Stimulated activated CD4-positive, alpha-beta T cell treated with anti-CD3 and anti-CD28 coated beads, Interleukin-1b, Interleukin-23, amount 100 ng/mL, for 24 hours (primary cell): ENCODE measurements around the gene HS3ST5.
"Not testable (repeated sequence)": the region's sequence is repeated elsewhere in the genome, so short reads cannot be mapped to it uniquely, and the experiment has no call there.

Source experiments
- DNase-seq, 4 experiments: peaks; one replicate each; pipeline ENCODE4 v3.0.0-alpha.2; 2020; ENCODE audit warnings: low read depth in 4 of 4, low spot score in 1 of 4

Gene HS3ST5

DNA sequence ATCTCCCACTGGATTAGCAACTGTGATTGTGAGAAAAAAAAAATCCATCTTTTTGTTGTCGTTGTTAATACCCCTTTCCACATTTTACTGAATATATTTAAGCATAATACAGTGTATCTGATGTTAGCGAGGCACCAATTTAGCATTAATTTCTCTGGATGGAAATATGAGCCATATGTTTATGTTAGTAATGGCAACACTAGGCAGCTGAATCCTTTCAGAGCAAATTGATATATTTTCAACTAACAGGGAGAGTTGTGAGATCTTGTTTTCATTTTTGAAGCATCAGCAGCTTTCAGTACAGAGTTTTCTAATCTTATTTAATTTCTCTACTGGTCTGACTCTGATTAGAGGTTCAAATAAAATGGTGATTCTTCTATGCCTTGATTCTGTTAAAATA, 287.1 kb downstream of the HS3ST5 start:
- DNase-seq: no peak

DNA sequence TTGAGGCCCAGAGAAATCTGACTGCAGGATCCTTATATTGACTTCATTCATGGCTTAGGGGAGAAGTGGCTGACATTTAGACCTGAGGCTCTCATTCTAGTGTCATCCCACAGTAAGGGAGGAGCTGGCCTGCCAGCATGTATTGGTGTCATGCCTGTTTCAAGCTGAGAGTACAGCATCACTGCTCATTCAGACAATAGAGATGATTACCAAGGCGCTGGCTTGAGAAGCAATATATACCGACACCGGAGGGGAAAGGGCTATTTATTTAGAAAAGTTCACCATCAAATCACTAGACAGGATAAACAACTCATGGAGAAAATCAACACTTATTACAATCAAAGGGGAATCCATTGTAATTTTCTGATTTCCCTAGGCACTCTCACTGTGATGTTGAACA, 287.5 kb downstream of the HS3ST5 start:
- no peak for DNase-seq

DNA sequence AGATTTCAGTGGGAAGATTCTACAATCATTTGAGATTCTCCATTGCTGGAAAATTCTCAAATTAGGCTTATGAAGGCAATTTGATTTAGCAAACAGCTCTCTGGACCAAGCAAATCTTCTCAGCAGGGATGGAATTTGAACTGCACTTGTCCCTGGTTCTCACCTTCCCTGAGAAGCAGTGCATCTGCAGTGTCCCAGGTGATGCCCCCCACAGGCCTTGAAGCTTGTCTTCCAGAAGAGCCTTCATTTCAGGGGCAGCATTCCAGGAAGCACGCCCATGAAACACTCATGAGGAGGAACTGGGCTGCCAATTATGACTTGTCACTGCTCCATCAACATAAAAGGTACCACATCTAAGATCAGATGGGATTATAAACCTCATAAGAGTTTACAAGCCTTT, 289.0 kb downstream of the HS3ST5 start:
- DNase-seq: no peak

DNA sequence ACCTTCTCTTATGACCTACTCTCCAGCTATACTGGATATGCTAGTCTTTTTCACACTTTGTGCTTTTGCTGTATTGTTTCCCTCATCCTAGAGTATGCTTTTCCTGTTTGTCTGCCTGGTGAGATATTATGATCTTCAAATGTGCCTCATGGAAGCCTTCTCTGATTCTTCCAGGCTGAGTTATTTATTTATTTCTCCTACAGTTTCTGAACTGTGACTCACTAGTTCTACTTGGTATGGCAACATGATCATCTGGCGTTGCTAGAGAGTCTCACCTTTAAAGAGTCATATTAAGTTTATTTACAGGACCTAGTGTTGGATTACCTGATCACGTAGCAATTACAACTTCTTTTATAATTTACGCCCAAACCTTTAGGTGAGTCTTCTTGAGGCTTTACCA, 290.7 kb downstream of the HS3ST5 start:
- no peak for DNase-seq

DNA sequence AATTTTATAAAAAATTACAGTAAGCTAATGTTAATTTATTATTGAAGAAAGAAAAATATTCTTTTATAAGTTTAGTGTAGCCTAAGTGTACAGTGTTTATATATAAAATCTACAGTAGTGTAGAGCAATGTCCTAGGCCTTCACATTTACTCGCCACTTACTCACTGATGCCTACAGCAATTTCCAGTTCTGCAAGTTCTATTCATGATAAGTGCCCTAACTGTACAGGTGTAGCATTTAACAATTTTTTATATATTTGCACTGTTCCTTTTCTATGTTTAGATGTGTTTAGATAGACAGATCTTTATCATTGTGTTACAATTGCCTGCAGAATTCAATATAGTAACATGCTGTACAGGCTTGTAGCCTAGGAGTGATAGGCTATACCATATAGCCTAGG, 291.8 kb downstream of the HS3ST5 start:
- no peak for DNase-seq

DNA sequence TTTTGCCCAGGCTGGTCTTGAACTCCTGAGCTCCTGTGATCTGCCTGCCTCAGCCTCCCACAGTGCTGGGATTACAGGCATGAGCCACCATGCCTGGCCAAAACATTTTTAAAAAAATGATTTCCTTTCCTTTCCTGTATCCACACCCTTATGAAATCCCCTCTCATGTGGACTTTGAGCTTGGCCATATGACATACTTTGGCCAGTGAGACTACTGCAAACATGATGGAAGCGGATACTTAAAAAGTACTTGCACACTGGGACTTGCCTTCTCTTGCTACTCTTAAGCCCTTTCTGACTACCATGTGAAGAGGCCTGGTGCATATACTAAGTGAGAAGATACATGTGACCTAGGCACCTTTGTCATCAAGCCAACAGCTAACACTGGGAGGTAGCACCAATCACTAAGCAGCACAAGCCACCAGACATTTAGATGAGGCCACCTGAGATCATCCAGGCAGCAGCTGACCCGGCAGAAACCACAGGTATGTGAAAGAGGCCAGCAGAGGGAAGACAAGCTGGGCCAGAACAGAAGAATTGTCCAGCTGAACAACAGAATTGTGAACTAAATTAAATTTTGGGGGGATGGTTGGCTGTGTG, 293.4 kb downstream of the HS3ST5 start:
- no peak for DNase-seq

DNA sequence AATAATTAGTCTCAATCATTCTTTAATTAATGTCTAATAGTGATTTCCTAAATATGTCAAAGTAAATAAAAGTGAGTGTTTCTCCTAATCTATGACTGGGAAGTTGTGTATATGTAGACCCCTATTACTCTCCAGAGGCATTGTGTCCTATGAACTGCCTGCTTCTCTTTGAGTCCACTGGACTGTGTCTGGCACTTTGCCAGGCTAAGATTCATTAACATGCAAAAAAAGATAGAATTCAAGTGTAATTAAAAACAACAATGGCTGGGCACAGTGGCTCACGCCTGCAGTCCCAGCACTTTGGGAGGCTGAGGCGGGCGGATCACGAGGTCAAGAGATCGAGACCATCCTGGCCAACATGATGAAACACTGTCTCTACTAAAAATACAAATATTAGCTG, 298.3 kb downstream of the HS3ST5 start:
- DNase-seq: not testable (repeated sequence)

DNA sequence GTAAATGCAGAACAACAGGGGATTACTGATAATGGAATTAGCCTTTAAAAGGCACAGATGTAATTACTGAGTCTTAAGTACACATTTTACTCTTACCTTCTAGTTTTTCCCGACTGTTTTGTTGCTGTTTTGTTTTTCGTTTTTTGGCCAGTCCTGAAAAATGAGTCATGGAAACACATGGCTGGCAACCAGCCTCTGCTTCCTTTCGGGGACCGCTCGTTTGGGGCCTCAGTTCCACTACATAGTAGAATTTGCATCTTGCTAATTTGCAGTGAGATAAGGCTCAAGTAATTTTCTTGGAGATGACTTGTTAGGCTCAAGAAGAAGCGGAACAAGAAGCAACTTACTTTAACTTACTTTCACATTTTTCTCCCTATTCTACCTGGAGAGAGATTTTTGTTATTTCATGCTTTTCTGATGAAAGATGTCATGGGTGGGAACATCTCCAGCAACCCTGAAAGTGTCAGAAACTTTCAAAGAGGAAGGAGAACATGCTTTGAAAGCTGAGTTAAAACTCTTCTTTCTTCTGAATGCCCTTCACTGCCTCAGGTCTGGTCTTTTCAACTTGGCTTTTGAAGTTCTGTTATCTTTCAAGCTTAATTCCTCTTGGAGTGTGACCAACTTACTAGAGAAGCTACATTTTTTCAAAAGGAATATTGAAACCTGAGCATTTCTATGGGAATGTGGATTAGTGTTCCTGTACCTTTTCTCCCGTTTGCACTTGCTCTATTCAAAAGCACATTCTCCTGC, 300.4 kb downstream of the HS3ST5 start:
- no peak for DNase-seq

DNA sequence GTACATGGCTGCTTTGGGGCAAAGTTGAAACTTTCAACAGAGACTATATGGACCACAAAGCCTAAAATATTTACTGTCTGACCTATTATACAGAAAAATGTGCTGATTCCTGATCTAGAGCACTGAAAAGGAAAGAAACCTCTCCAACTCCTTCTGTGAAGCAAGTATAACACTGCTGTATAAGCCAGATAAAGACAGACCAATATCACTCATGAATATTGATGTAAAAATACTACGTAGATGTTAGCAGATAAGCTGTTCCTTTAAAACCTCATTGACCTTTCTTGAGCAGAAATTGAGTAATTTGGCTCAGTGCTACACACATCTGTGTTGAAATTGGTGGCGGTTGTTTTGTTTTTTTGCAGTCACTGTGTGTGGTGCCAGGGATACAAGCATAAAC, 302.0 kb downstream of the HS3ST5 start:
- DNase-seq: no peak

DNA sequence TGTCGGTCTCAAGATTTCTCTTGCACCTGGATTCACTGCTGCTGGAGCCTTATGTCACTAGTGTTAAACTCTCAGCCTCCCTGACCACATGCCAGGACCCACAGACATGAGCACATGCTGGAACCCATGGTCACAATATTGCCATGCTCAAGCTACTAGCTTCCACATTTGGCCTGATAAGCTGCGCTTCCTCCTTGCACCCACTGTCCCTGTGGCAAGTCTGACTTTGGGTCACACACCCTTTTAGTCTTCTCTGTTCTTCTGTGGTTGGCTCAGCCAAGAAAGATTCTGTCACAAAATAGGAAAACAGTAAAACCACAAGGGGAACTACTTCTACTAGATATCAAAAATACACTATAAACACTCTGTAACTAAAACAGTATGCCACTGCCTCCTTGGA, 303.0 kb downstream of the HS3ST5 start:
- DNase-seq: no peak

DNA sequence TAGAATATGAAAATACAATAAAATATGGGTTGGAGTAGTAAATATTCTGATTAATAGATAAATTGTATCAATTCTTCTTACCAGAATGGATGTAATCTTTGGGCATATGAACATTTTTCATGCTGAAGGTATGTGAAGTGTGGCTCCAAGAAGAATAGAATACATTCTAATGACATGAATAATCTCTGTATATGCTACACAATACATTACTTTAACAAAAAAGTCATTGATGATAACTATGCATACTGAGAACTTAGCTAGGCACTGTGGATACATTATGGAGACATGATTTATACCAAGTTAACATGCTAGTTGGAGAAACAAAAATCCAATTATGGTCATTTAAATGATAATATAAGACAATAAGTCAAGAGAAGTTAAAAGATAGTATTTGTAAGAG, 309.2 kb downstream of the HS3ST5 start:
- DNase-seq: no peak

DNA sequence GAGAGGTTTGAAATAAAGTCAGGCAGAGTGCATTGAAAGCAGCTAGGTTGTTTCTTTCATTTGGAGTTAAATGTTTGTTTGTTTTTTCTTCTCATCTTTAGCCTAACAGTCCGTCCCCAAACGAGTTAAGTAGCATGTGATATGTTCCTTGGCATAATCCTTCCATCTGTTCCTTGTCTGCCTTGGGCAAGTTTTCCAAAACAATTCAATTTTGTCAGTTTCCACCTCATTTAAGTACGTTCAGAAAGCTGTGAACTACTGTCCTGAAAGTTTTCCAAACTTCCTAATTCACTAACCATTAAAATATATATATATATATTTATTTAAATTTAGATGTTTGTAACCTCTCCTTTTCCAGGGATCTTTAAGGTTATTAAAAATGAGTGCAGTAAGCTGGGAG, 310.1 kb downstream of the HS3ST5 start:
- no peak for DNase-seq

DNA sequence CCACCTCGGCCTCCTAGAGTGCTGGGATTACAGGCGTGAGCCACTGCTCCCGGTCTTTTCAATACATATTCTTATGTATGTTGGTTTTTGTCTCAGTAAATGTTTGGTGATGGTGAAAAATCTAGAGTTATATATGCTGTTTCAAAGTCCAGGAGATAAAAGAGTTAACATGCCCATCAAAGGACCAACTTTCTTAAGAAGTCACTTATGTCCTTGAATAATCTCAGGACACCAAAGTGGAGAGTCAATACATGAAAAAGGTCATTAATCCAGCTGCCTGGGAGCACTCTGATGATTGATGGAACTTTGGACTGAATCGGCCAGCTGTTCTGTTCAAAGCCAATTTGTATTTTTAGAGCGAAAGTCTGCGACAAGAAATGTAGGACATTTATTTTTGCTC, 312.1 kb downstream of the HS3ST5 start:
- DNase-seq: no peak

DNA sequence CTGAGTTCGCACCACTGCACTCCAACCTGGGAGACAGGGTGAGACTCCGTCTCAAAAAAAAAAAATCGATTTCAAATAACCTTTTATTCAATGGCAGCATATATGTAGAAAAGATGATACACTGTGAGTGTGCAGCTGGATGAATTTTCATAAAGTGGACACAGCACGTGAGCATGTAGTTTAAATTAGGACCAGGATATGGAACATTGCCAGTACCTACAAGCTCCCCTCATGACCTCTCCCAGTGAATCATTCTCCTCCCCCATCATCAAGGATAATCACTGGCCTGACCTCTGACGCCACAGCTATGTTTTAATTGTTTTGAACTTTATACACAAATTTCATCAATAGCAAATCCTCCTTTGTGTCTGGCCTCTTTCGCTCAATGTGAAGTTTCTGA, 318.1 kb downstream of the HS3ST5 start:
- DNase-seq: no peak

DNA sequence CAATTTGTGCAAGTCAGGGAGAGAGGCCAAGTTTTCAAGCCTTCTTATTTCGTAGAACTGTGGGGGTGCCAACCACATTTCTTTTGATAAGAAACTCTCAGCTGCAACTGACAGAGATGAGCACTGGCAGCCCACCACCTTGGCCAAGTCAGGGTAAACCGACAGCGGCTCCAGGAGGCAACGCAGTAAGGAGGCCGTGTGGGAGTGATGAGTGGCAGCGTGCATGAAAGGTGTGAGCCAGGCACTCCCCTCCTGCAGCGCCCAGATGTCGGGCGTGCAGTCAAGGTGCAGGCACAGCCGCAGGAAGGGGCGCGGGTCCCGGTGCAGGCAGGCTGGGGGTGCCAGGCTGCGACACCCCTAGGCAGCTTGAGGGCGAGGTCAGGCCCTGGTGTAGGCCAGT, 322.6 kb downstream of the HS3ST5 start:
- no peak for DNase-seq

DNA sequence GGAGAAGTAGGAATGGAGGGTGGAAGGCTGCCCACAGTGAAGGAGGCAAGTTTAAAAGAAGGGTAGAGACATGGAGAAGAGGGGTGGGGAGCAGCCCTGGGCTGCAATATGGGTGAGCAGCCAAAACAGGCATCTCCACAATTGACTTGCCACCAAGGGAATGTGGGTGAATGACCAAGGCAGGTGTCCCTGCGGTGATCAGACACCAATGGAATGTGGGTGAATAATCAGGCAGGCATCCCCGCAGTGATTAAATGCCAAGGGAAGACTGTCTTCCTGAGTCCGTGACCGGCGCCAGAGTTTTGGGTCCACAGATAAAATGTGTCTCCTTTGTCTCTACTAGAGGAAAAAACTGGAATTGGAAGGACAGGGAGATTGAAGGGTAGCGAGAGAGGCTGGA, 325.7 kb downstream of the HS3ST5 start:
- not testable (repeated sequence) for DNase-seq

DNA sequence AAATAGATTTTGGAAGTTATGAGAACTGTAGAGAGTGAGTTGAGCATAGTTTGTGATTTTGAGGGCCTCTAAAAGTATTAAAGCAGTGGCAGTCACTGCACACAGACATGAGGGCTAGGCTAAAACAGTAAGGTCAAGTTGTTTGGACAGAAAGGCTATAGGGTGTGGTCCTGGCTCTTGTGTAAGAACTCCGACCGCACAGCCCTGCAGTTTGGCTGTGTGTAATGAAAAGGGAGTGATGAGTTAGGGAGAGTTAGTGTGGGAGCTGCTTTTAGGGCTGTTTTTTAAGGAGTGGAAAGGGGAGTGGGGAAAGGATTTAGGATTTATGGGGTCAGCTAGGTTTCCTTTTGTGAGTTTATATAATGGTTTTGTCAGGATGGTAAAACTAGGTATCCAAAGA, 328.7 kb downstream of the HS3ST5 start:
- not testable (repeated sequence) for DNase-seq

DNA sequence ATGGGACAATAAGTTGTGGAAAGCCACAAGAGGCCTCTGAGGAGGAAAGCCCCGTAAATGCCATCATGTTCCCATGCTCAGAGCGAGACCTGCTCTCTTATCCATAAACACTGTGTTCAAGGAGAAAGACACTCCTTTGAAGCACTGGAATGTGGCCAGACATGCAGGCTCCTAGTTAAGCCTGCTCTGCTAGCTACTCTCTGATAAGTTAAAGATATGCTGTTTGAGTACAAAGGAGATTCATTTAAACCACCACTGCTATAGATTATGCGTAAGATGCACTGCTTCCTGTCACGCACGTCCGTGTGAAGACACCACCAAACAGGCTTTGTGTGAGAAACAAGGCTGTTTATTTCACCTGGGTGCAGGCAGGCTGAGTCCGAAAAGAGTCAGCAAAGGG, 331.3 kb downstream of the HS3ST5 start:
- not testable (repeated sequence) for DNase-seq

DNA sequence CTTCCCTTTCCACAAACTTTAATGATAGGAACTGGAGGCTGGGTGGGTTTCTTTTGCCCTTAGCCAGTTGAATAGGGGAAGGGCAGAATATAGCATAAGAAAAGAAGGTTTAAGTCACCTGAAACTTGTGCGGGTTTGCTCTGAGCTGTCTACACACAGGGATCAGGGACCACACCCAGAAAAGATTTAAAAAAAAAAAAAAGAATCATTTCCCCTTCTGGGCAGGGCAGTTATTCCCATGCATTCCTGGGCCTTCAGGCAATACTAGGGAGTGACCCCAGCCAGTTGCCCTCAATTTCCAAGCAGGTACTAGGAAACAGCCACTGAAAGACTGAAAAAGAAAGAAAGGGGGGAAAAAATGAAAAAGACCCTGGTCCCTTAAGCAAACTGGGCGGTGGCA, 332.3 kb downstream of the HS3ST5 start:
- DNase-seq: no peak

DNA sequence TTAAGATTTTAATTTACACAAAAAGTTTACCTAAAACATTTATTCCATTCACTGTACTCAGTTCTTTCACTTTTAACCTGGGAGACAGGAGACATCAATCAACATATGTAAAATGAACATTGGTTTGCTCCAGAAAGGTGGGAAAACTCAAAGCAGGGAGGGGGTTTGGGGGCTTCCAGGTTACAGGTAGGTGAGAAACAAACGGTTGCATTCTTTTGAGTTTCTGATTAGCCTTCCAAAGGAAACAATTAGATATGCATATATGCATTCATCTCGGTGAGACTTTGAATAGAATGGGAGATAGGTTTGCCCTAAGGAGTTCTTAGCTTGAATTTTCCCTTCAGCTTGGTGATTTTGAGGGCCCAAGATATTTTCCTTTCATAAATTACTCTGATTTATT, 333.6 kb downstream of the HS3ST5 start:
- DNase-seq: no peak

DNA sequence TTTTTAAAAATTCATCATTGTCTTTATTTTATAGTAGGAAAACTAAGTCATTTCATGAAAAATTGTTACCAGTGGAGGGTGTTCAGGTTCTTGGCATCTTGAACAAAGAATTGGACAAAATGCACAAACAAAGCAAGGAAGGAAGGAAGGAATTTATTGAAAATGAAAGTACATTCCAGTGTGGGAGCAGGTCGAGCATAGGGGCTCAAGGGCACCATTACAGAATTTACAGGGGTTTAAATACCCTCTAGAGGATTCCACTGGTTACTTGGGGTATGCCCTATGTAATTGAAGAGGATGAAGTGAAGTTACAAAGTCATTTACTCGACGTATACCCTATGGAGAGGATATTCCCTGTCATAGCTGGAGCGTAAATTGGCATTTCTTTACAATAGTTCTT, 334.5 kb downstream of the HS3ST5 start:
- DNase-seq: no peak

DNA sequence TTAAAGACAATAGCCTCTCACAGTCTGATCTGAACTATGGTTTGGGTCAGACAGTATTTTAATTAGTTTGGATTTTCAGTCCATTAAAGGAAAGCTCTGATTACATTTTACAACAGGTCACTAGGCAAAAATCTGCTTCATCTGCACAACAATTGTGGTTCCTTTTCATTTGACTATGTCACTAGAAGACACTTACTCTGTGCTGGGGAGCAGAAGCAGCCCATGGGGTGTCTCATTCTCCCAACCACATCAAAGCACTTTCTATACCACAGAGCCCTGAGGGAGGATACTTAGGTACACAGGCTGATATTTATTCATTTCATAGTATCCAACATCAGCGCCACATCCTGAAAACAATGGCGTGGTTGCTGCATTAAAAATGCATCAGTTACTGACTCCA, 335.3 kb downstream of the HS3ST5 start:
- no peak for DNase-seq
